ENCODE measurements around the gene IGSF9B.

GRCh38 chr11:133997554-133997953 lies 40.8 kb upstream of the IGSF9B start:
- TF ChIP-seq CTCF (conservative IDR thresholded peaks at IDR 0.05) (no peak), ZFX (IDR thresholded peaks at IDR 0.05) (no peak)

Data from C4-2B (cell line).